MG63 (cell line): Measurements from ENCODE around the gene CRABP1. TPM values are rescaled to one million over a fixed set of nuclear protein-coding genes. Genes with fewer than 3 reads are reported as not detected.

Experiments
- total RNA-seq: library from RNA; depleted of rRNA; stranded (reverse); fragments of >200 nt; shearing (Covaris generic); gene quantifications from 2 replicates; pipeline ENCODE4 v1.2.3, GENCODE V29; 2014; ENCODE audit warnings: low replicate concordance; rRNA removed

The CRABP1 gene
- total RNA-seq, 1 experiment from 2014 or later, result not detected

Other genes with a start within 250 kb of the CRABP1 start
- gene SH2D7, start 247.8 kb upstream of the CRABP1 start, total RNA-seq, result not detected in 2 replicates
- gene CIB2, start 208.9 kb upstream of the CRABP1 start, total RNA-seq, result 4.0 and 8.0 TPM in 2 replicates
- gene IDH3A, start 191.0 kb upstream of the CRABP1 start, total RNA-seq, result 67.3 and 87.9 TPM in 2 replicates
- gene ACSBG1, start 105.8 kb upstream of the CRABP1 start, total RNA-seq, result not detected in 2 replicates
- not detected in 2 replicates for gene DNAJA4, start 75.8 kb upstream of the CRABP1 start, total RNA-seq
- 188 and 259 TPM in 2 replicates for gene SKIC8, start 40.7 kb upstream of the CRABP1 start, total RNA-seq
- gene IREB2, start 97.9 kb downstream of the CRABP1 start, total RNA-seq, result 13.2 and 15.1 TPM in 2 replicates
- 3.8 and 13.8 TPM in 2 replicates for gene HYKK, start 167.2 kb downstream of the CRABP1 start, total RNA-seq
- gene PSMA4, start 200.1 kb downstream of the CRABP1 start, total RNA-seq, result 543 and 804 TPM in 2 replicates
- 3.1 and 3.9 TPM in 2 replicates for gene CHRNA5, start 225.2 kb downstream of the CRABP1 start, total RNA-seq